GM12875 (cell line): ENCODE data around the gene SAFB2.

Experiments
- H3K4me3 ChIP-seq: one replicate; pipeline ENCODE4 v1.5.1; 2011; ENCODE audit warnings: low read depth, low read length, control low read depth
- TF ChIP-seq, protein P1 (sequence below): IDR thresholded peaks from 2 replicates; pipeline ENCODE4 v1.5.1; 2011; ENCODE audit warnings: low read depth, mild to moderate bottlenecking, control low read depth, inconsistent platforms, low read length, moderate library complexity, borderline replicate concordance; ENCODE audit not compliant: insufficient read depth

Gene SAFB2

GRCh38 chr19:5637971-5638370 is 15.4 kb upstream of the SAFB2 start:
- no peak overlapping the region for H3K4me3 ChIP-seq
- TF ChIP-seq, protein P1, sequence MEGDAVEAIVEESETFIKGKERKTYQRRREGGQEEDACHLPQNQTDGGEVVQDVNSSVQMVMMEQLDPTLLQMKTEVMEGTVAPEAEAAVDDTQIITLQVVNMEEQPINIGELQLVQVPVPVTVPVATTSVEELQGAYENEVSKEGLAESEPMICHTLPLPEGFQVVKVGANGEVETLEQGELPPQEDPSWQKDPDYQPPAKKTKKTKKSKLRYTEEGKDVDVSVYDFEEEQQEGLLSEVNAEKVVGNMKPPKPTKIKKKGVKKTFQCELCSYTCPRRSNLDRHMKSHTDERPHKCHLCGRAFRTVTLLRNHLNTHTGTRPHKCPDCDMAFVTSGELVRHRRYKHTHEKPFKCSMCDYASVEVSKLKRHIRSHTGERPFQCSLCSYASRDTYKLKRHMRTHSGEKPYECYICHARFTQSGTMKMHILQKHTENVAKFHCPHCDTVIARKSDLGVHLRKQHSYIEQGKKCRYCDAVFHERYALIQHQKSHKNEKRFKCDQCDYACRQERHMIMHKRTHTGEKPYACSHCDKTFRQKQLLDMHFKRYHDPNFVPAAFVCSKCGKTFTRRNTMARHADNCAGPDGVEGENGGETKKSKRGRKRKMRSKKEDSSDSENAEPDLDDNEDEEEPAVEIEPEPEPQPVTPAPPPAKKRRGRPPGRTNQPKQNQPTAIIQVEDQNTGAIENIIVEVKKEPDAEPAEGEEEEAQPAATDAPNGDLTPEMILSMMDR = no peak

- TF ChIP-seq, protein P1 = no peak
- no peak overlapping the region for H3K4me3 ChIP-seq
Observed at GRCh38 chr19:5635427-5635826, 12.9 kb upstream of the SAFB2 start.

DNA sequence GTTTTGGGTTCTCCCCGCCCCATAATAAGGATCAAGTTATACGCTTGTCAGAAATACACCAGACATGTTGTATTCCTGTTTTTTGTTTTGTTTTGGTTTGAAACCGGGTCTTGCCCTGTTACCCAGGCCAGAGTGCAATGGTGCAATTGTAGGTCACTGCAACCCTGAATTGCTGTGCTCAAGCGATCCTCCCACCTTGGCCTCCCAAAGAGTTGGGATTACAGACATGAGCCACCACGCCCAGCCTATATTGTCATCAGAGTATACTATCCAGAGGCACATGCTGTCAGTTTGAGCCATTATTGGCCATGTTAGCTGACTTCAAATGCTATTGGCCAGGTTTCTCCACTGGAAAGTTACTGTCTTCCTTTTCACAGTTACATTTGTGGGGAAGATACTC is 10.1 kb upstream of the SAFB2 start:
- H3K4me3 ChIP-seq = no peak overlapping the region
- TF ChIP-seq, protein P1 = no peak

- no peak overlapping the region for H3K4me3 ChIP-seq
- TF ChIP-seq, protein P1 = no peak
Observed at GRCh38 chr19:5632241-5632612, 9.7 kb upstream of the SAFB2 start.

DNA sequence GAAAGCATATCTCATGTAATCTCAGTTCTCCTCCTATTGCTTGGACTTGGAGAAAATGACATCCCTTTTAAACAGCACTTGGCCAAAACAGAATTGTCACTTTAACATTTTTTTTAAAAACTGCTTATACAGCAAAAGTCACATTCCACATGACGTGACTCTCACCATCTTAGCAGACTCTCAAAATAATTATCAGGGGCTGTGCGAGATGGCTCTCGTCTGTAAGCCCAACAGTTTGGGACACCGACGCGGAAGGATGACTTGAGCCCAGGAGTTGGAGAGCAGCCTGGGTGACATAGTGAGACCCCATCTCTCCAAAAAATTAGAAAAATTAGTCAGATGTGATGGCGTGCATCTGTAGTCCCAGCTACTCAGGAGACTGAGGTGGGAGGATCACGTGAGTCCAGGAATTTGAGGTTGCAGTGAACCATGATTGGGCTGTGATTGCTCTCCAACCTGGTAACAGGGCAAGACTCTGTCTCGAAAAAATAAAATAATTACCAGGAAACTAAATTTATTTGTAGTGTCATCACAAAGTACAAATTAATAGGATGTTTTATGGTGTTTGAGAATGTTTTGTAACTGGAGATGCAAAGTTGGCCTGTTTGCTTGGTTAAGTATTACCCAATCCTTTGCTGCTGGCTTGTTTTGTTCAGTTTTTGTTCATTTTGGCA is 9.1 kb upstream of the SAFB2 start:
- H3K4me3 ChIP-seq = no peak overlapping the region
- TF ChIP-seq, protein P1 = no peak

GRCh38 chr19:5628919-5629481 is 6.4 kb upstream of the SAFB2 start:
- TF ChIP-seq, protein P1 = no peak
- no peak overlapping the region for H3K4me3 ChIP-seq

DNA sequence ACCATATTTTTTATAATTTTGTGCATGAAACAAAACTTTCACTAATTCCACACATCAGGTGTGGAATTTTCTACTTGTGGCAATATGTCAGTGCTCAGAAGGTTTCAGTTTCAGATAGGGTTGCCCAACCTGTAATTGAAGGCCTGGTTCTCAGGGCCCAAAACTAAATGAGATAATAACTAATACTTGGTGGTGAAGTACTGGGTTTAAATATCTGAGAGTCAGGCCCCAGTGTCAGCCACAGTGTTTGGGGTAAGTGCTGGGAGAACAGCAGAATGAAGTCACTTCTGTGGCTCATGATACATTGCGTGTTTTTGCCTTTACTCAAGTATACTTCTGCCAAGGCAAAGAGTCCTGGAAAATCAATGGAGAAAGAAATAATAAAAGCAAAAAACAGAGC is 5.9 kb upstream of the SAFB2 start:
- TF ChIP-seq, protein P1 = no peak
- no peak overlapping the region for H3K4me3 ChIP-seq
